WTC11 (cell line): Measurements from ENCODE around the gene RFWD3. TPM values are rescaled to one million over a fixed set of nuclear protein-coding genes. Genes with fewer than 3 reads are reported as not detected.

ENCODE experiments used
- ATAC-seq: fragments of 200-7000 bp; cut with Tn5 transposase; 2 replicates; pipeline ENCODE4 v1.10.0; 2021; ENCODE audit warnings: mild to moderate bottlenecking, moderate library complexity
- CTCF ChIA-PET: fragments of 300-600 bp; sonication (Branson Sonifier 250); formaldehyde crosslinking; loops from one replicate; lab custom pipeline; 2021; ENCODE audit warnings: antibody characterized with exemption; lab: Charles Lee
- POLR2A ChIA-PET: fragments of 350-600 bp; sonication (Branson Sonifier 250); formaldehyde crosslinking; loops from one replicate; lab custom pipeline; 2021; ENCODE audit warnings: antibody characterized with exemption; lab: Charles Lee
- DNase-seq: peaks from one replicate; pipeline ENCODE4 v3.0.0; 2021; ENCODE audit warnings: low spot score
- H3K27ac Mint-ChIP-seq: 2 replicates; pipeline ENCODE4 v1.8.0; 2021; ENCODE audit warnings: mixed read lengths
- H3K27me3 Mint-ChIP-seq: 2 replicates; pipeline ENCODE4 v1.8.0; 2021; ENCODE audit warnings: low read depth, mild to moderate bottlenecking, moderate library complexity, mixed read lengths
- H3K36me3 Mint-ChIP-seq: 2 replicates; pipeline ENCODE4 v1.8.0; 2021; ENCODE audit warnings: mixed read lengths
- H3K4me1 Mint-ChIP-seq: 2 replicates; pipeline ENCODE4 v1.8.0; 2022; ENCODE audit warnings: mixed read lengths
- H3K4me3 Mint-ChIP-seq: 2 replicates; pipeline ENCODE4 v1.8.0; 2021; ENCODE audit warnings: mild to moderate bottlenecking, moderate library complexity, mixed read lengths
- H3K9me3 Mint-ChIP-seq: 2 replicates; pipeline ENCODE4 v1.8.0; 2021; ENCODE audit warnings: mixed read lengths
- CBFB ChIP-seq: sonication (generic); formaldehyde crosslinking; IDR thresholded peaks from 2 replicates; pipeline ENCODE4 v1.8.1; 2022; ENCODE audit warnings: mild to moderate bottlenecking, low read depth, missing genetic modification reagents
- CREB1 ChIP-seq: sonication (generic); formaldehyde crosslinking; IDR thresholded peaks from 2 replicates; pipeline ENCODE4 v1.8.0; 2023; ENCODE audit warnings: mild to moderate bottlenecking, missing genetic modification reagents
- ELF4 ChIP-seq: sonication (generic); formaldehyde crosslinking; IDR thresholded peaks from 2 replicates; pipeline ENCODE4 v1.8.1; 2022; ENCODE audit warnings: low read depth, mild to moderate bottlenecking, moderate library complexity, missing genetic modification reagents
- FOXJ3 ChIP-seq: sonication (generic); formaldehyde crosslinking; IDR thresholded peaks from 2 replicates; pipeline ENCODE4 v1.9.0; 2021; ENCODE audit warnings: missing genetic modification reagents, mild to moderate bottlenecking, borderline replicate concordance
- FOXP1 ChIP-seq: sonication (generic); formaldehyde crosslinking; IDR thresholded peaks from 2 replicates; pipeline ENCODE4 v1.8.0; 2022; ENCODE audit warnings: missing genetic modification reagents, mild to moderate bottlenecking, moderate library complexity, borderline replicate concordance
- HMGA2 ChIP-seq: fragments of 250-450 bp; sonication (Bioruptor Pico); IDR thresholded peaks from 2 replicates; pipeline ENCODE4 v1.4.0; 2021; ENCODE audit warnings: mild to moderate bottlenecking, moderate library complexity
- IRF1 ChIP-seq: sonication (generic); formaldehyde crosslinking; IDR thresholded peaks from 2 replicates; pipeline ENCODE4 v1.8.0; 2023; ENCODE audit warnings: missing genetic modification reagents
- IRF2 ChIP-seq: sonication (generic); formaldehyde crosslinking; IDR thresholded peaks from 2 replicates; pipeline ENCODE4 v1.8.0; 2022; ENCODE audit warnings: low read depth, missing genetic modification reagents, borderline replicate concordance
- NFATC4 ChIP-seq: fragments of 250-450 bp; sonication (Bioruptor Pico); IDR thresholded peaks from 2 replicates; pipeline ENCODE4 v1.9.0; 2021; ENCODE audit warnings: mild to moderate bottlenecking
- RORB ChIP-seq: fragments of 250-450 bp; sonication (Bioruptor Pico); IDR thresholded peaks from 2 replicates; pipeline ENCODE4 v1.9.0; 2021; ENCODE audit warnings: mild to moderate bottlenecking
- SMAD3 ChIP-seq: sonication (generic); formaldehyde crosslinking; IDR thresholded peaks from 2 replicates; pipeline ENCODE4 v1.8.0; 2022; ENCODE audit warnings: missing genetic modification reagents, mild to moderate bottlenecking, borderline replicate concordance
- ZBTB21 ChIP-seq: sonication (generic); formaldehyde crosslinking; IDR thresholded peaks from 2 replicates; pipeline ENCODE4 v1.8.1; 2023; ENCODE audit warnings: mild to moderate bottlenecking, missing genetic modification reagents, borderline replicate concordance
- ZNF263 ChIP-seq: sonication (generic); formaldehyde crosslinking; IDR thresholded peaks from 2 replicates; pipeline ENCODE4 v1.8.1; 2022; ENCODE audit warnings: low read depth, mild to moderate bottlenecking, moderate library complexity, missing genetic modification reagents
- ZNF317 ChIP-seq: sonication (generic); formaldehyde crosslinking; IDR thresholded peaks from 2 replicates; pipeline ENCODE4 v1.8.1; 2023; ENCODE audit warnings: low read depth, mild to moderate bottlenecking, moderate library complexity, missing genetic modification reagents, borderline replicate concordance
- ZNF671 ChIP-seq: fragments of 250-450 bp; sonication (Bioruptor Pico); IDR thresholded peaks from 2 replicates; pipeline ENCODE4 v1.8.0; 2021; ENCODE audit warnings: mild to moderate bottlenecking
- total RNA-seq: library from RNA; stranded (reverse); gene quantifications from 3 replicates; pipeline ENCODE4 v1.2.3, GENCODE V29; 2021
- TF ChIP-seq, protein P1 (sequence below): sonication (generic); formaldehyde crosslinking; IDR thresholded peaks from 2 replicates; pipeline ENCODE4 v1.8.1; 2022; ENCODE audit warnings: missing genetic modification reagents, borderline replicate concordance
- TF ChIP-seq, protein P2 (sequence below): sonication (generic); formaldehyde crosslinking; conservative IDR thresholded peaks from 2 replicates; pipeline ENCODE4 v1.8.1; 2022; ENCODE audit warnings: mild to moderate bottlenecking, missing genetic modification reagents
- TF ChIP-seq, protein P3 (sequence below): fragments of 250-450 bp; sonication (Bioruptor Pico); IDR thresholded peaks from 2 replicates; pipeline ENCODE4 v2.1.2; 2022; ENCODE audit warnings: mild to moderate bottlenecking, moderate library complexity

RFWD3 gene
- total RNA-seq, 1 experiment from 2014 or later, result 109 TPM

- no peak for ATAC-seq
- H3K9me3 Mint-ChIP-seq, result no peaks in the 10 kb centered on the region
- POLR2A ChIA-PET, result interaction anchor here (1.5 kb wide), 1 partner anchor 23 kb away, joined by 4 read pairs; the partner anchor contains the start of gene GLG1
- H3K4me3 Mint-ChIP-seq, result no peak overlapping the region
- H3K4me1 Mint-ChIP-seq, result peaks cover 26% of the 10 kb centered on the region
- H3K27ac Mint-ChIP-seq, result peak overlapping the region; percentile 73
- DNase-seq, result no peak
- no peaks in the 10 kb centered on the region for H3K27me3 Mint-ChIP-seq
- CTCF ChIA-PET, result no interaction called here
- no peaks in the 10 kb centered on the region for H3K36me3 Mint-ChIP-seq
- no peak for TF ChIP-seq ZBTB21 (CRISPR knock-in tag)
- no peak for TF ChIP-seq HMGA2 (CRISPR knock-in tag)
- TF ChIP-seq, protein P1, sequence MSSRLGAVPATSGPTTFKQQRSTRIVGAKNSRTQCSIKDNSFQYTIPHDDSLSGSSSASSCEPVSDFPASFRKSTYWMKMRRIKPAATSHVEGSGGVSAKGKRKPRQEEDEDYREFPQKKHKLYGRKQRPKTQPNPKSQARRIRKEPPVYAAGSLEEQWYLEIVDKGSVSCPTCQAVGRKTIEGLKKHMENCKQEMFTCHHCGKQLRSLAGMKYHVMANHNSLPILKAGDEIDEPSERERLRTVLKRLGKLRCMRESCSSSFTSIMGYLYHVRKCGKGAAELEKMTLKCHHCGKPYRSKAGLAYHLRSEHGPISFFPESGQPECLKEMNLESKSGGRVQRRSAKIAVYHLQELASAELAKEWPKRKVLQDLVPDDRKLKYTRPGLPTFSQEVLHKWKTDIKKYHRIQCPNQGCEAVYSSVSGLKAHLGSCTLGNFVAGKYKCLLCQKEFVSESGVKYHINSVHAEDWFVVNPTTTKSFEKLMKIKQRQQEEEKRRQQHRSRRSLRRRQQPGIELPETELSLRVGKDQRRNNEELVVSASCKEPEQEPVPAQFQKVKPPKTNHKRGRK, result no peak
- no peak for TF ChIP-seq IRF2 (CRISPR knock-in tag)
These were observed 82.6 kb downstream of the RFWD3 start for GRCh38 chr16:74583926-74584666.

DNA sequence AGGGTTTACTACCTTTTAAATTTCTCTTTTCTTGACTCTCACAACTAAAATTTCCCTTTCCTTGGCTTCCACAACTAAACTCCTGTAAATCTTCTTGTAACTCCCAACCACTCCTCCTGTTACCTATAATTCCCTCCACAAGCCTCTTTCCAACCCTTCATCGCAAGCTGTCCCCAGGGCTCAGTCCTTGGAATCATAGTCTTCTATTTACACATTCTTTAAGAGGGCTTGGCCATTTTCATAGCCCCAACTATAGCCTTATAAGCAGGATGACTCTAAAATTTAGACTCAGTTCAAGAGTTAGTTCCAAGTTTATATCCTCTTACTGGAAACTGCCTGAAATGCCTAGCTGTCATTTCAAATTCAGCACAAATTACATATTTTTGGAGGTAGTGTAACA, 83.7 kb downstream of the RFWD3 start:
- Mint-ChIP-seq H3K27me3 (no peaks in the 10 kb centered on the region), H3K4me1 (peaks cover 24% of the 10 kb centered on the region), H3K36me3 (no peaks in the 10 kb centered on the region), H3K27ac (peak overlapping the region; percentile 40; the same call in 1 of the 2 replicates), H3K9me3 (no peaks in the 10 kb centered on the region), H3K4me3 (no peak overlapping the region)
- no peak for ATAC-seq
- CTCF ChIA-PET, result no interaction called here
- TF ChIP-seq SMAD3 (CRISPR knock-in tag), result no peak
- TF ChIP-seq, protein P2, sequence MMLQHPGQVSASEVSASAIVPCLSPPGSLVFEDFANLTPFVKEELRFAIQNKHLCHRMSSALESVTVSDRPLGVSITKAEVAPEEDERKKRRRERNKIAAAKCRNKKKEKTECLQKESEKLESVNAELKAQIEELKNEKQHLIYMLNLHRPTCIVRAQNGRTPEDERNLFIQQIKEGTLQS (CRISPR knock-in tag), result no peak
- TF ChIP-seq, protein P3, sequence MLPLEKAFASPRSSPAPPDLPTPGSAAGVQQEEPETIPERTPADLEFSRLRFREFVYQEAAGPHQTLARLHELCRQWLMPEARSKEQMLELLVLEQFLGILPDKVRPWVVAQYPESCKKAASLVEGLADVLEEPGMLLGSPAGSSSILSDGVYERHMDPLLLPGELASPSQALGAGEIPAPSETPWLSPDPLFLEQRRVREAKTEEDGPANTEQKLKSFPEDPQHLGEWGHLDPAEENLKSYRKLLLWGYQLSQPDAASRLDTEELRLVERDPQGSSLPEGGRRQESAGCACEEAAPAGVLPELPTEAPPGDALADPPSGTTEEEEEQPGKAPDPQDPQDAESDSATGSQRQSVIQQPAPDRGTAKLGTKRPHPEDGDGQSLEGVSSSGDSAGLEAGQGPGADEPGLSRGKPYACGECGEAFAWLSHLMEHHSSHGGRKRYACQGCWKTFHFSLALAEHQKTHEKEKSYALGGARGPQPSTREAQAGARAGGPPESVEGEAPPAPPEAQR, result no peak
- POLR2A ChIA-PET, result interaction anchor here (1.5 kb wide), 1 partner anchor 24 kb away, joined by 4 read pairs; the partner anchor contains the start of gene GLG1
- no peak for DNase-seq

- DNase-seq, result no peak
- Mint-ChIP-seq H3K27me3 (no peaks in the 10 kb centered on the region), H3K27ac (no peak overlapping the region; the same call in 1 of the 2 replicates), H3K4me1 (peaks cover 15% of the 10 kb centered on the region), H3K9me3 (no peaks in the 10 kb centered on the region), H3K4me3 (no peak overlapping the region), H3K36me3 (no peaks in the 10 kb centered on the region)
- ATAC-seq, result no peak
- TF ChIP-seq FOXJ3 (CRISPR knock-in tag) (no peak), IRF1 (no peak), IRF2 (CRISPR knock-in tag) (no peak), CBFB (CRISPR knock-in tag) (no peak), NFATC4 (CRISPR knock-in tag) (no peak), CREB1 (no peak), ZNF671 (CRISPR knock-in tag) (no peak), ZNF263 (no peak), ZNF317 (no peak), FOXP1 (CRISPR knock-in tag) (no peak), ELF4 (CRISPR knock-in tag) (no peak), RORB (CRISPR knock-in tag) (no peak)
- TF ChIP-seq, protein P1, result no peak
- ChIA-PET CTCF (no interaction called here), POLR2A (no interaction called here)
These were observed 85.8 kb downstream of the RFWD3 start for GRCh38 chr16:74580833-74581232.
